GM12864 (cell line): ENCODE data around the gene SIL1.

Experiments
- DNase-seq: peaks from one replicate; pipeline ENCODE4 v3.0.0-alpha.2; 2011; ENCODE audit warnings: low read depth
- H3K4me3 ChIP-seq: 2 replicates; pipeline ENCODE4 v1.5.1; 2011; ENCODE audit warnings: mild to moderate bottlenecking, low read depth, low read length, control low read depth
- TF ChIP-seq, protein P1 (sequence below): IDR thresholded peaks from 2 replicates; pipeline ENCODE4 v1.5.1; 2011; ENCODE audit warnings: low read depth, mild to moderate bottlenecking, moderate library complexity, low read length, control low read depth, inconsistent platforms; ENCODE audit errors: missing control alignments

SIL1 gene

GRCh38 chr5:138949223-138949574 lies 249.0 kb downstream of the SIL1 start:
- H3K4me3 ChIP-seq: no peak overlapping the region
- TF ChIP-seq, protein P1, sequence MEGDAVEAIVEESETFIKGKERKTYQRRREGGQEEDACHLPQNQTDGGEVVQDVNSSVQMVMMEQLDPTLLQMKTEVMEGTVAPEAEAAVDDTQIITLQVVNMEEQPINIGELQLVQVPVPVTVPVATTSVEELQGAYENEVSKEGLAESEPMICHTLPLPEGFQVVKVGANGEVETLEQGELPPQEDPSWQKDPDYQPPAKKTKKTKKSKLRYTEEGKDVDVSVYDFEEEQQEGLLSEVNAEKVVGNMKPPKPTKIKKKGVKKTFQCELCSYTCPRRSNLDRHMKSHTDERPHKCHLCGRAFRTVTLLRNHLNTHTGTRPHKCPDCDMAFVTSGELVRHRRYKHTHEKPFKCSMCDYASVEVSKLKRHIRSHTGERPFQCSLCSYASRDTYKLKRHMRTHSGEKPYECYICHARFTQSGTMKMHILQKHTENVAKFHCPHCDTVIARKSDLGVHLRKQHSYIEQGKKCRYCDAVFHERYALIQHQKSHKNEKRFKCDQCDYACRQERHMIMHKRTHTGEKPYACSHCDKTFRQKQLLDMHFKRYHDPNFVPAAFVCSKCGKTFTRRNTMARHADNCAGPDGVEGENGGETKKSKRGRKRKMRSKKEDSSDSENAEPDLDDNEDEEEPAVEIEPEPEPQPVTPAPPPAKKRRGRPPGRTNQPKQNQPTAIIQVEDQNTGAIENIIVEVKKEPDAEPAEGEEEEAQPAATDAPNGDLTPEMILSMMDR: no peak
- no peak for DNase-seq

- no peak for DNase-seq
- TF ChIP-seq, protein P1: no peak
These were observed 249.5 kb downstream of the SIL1 start for GRCh38 chr5:138948471-138949222.

GRCh38 chr5:138947780-138948179 lies 250.4 kb downstream of the SIL1 start:
- TF ChIP-seq, protein P1: no peak
- H3K4me3 ChIP-seq: no peak overlapping the region
- DNase-seq: no peak

More at GRCh38 chr5:138948471-138949222, 249.5 kb downstream of the SIL1 start:
- no peak overlapping the region for H3K4me3 ChIP-seq

DNA sequence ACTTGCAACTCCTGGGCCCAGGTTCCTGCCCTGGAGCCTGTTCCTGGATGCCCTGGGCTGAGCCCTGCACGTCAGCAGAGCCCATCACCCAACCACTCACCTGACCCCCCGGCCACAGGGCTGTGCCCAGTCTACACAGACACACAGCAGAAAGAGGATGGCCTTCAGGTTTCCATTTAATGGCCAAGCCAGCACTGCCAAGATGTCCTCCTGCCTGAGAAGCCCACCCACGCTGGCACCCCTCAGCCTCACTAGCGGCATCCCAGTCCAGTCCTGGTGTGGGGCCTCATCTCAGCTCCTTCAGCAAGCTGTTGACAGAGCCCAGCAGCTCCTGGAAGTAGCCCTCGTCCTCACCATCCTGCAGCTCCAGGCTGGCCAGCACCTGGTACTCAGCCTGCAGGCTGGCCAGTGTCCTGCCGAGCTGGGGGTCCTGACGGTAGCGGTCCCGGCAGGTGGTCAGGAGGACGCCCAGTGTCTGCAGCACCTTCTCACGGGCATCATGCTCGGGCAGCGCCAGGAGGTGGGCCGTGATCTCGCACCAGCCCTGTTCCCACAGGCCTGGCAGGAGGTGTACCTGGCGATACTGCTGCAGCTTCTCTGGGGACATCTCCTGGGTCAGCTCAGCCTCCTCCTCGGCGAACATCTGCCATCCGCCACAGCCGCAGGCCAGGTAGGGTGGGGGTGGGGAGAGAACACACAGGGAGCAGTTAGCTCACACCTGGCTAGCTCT lies 251.2 kb downstream of the SIL1 start:
- DNase-seq: no peak
- H3K4me3 ChIP-seq: no peak overlapping the region
- TF ChIP-seq, protein P1: no peak

DNA sequence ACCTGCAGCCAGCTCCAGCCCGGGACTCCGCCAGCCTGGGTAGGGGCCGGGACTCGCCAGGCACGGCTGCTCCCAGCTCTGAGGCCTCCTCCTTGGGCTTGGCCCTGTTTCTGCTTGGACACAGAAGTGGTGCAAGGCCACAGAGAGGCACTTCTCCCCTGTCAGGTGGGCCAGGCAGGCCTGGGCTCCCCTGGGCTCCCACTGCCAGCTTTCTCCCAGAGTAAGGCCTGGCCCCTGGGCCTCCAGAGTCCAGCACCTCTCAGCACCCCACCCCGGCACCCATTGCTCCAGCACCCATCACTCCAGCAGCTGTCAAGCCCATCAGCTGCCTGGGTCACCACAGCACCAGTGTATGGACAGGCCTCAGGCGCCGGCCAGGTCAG lies 251.9 kb downstream of the SIL1 start:
- no peak for DNase-seq
- TF ChIP-seq, protein P1: no peak
- H3K4me3 ChIP-seq: no peak overlapping the region

- H3K4me3 ChIP-seq: no peak overlapping the region
- DNase-seq: no peak
- TF ChIP-seq, protein P1: peak; percentile 17
These were observed 252.5 kb downstream of the SIL1 start for GRCh38 chr5:138945421-138946240.
